NCI-H82 (cell line): Measurements from ENCODE around the gene EPYC.
A peak's percentile ranks its signal among the peaks of the same experiment; 100 is the strongest.

Experiments used
- DNase-seq: peaks from one replicate; lab custom pipeline; 2025; lab: John Stamatoyannopoulos, UW

The EPYC gene

DNA sequence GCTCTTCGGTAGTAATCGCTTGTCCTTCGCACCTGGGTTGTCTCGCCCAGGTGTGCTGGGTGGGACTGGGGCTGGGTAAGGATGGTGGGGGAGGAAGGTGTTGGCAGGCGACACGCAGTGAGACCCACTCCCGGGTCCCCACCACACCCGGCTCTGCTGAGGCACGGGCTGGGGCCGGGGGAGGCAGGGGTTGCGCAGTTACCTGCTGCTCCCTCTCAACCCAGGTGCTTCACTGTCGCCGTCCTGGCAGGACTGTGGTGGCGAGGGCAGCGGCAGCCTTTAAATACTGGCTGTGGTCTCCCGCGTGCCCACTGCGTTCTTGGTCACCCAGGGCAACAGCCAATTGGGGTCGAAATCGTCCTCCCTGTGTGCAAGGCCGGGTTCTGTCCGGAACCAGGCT, 49.9 kb downstream of the EPYC start, which contains the start of gene CCER1:
TSS of gene CCER1 (minus strand) at position 256 of the 400 bp plus-strand sequence. CDS start 434 bp downstream, outside the sequence.
- no peak for DNase-seq

DNA sequence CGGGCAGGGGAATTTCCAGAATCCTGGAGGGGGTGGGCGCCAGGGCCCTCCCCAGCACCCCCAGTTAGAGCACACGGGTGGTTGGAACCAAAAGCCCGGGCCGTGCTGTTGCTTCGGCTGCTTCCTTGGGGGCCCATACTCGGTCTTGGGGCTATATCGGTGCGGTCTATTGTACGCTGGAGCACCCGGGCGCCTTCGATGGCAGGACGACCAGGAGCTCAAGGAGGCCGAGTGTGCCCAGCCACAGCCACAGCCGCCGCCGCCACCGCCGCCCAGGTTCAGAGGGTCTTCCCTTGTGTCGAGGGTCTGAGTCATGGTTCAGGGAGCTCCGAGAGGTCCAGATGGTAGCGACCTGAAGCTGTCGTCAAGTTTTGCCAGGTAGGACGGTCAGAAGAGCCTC, 50.3 kb downstream of the EPYC start:
- DNase-seq: no peak

- DNase-seq: no peak
These were observed 50.8 kb downstream of the EPYC start for GRCh38 chr12:90953956-90954421.

DNA sequence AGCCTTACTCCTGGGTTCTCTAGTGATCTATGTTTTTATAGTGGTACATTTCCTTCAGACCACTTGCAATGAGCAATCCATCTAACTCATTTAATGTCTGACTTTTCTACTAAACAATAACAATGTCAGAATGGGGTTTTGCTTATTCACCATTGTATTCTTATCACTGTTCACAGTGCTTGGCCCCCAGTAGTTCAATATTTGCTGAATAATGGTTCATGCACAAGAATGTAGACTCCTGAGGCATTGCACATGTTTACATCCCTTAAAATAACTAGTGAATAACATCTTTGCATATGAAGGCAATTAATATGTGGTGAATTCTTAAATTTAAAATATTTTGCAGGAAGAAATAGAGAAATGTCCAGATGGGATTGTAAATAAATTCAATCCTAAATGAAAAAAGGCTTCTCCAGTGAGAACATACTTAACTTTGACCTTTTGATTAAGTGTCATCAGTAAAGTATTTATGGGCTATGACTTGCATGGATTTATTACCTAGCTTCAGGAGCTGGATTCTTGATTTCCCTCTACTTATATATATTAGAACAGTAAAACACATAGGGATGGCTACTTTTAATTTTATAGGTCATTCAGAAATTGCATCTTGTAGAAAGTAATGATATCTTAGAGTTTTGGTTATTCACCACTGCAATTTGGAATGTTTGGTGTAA, 53.2 kb downstream of the EPYC start:
- DNase-seq: no peak

GRCh38 chr12:90947869-90948268, 56.9 kb downstream of the EPYC start:
- no peak for DNase-seq

DNA sequence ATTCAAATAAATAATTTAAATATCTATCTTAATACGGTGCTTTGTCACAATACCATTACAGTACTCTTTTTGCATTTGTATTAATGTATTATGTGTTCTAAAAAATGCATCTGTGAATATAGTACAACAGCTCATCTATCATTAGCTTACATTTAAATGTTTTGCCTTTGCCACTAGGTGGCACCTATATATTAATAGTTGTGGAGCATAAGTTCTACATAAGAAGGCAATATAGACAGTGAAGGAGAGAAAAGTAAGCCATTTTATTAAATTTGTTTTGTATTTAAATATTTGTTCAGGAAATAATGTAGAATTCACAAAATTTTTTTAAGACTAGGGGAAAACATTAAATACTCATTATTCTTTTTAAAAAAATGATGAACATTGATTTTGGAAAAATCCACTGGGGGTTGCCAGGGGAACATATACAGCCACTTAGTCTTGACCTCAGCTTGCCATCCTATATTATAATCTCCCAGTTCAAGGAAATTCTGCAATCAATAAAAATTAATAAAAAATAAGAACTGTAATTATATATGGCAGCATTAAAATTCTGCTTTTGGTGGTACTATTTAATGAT, 59.6 kb downstream of the EPYC start:
- DNase-seq: peak; percentile 74

GRCh38 chr12:90943255-90943654, 61.5 kb downstream of the EPYC start:
- no peak for DNase-seq

DNA sequence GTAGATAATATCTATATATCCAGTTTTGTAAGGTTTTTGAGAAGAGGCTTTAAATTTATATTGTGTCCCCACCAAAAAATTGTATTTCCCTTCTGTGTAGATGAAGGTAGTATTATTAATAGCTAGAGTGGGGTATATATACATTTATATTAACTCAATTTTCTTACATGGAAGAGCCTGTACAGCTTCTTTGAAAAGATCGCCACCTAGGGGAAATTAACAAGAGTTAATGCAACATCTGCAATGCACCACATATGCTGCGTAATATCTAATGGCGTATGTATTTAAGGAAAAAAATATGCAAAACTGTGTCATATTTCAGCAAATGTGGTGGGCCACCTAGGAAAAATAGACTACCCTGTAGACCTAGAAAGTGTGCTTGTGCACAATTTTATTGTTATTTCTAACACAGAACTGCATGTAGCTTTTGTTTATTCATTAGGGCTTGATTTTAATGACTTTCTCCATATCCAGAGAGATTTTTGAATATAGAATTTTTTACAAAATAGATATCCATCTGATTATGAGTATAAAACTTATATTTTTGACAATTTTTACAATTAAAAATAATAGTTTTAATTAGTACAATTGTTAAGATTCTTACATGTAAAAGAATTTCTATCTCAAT, 63.8 kb downstream of the EPYC start:
- peak; percentile 73 for DNase-seq

GRCh38 chr12:90939382-90939781, 65.4 kb downstream of the EPYC start:
- DNase-seq: no peak

GRCh38 chr12:90938451-90938850, 66.3 kb downstream of the EPYC start:
- no peak for DNase-seq

DNA sequence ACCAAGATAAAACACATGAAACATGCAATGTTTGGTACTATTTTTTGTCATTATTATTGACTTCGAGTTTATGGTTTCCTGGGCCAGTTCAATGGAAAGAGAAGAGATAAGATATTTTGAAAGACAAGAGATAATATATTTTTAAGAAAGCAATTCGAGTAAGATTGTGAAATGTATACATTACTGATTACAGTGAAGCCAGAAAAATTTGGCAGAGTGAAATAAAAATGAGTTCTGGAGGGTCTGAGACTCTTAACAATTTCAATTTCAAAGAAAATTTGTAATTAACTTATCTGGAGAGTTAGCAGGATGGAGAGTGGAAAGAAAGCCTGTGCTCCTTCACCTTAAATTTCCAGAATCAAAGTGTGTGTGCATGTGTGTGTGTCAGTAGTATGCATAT, 67.1 kb downstream of the EPYC start:
- no peak for DNase-seq

- DNase-seq: no peak
These were observed 68.4 kb downstream of the EPYC start for GRCh38 chr12:90936230-90937005.

DNA sequence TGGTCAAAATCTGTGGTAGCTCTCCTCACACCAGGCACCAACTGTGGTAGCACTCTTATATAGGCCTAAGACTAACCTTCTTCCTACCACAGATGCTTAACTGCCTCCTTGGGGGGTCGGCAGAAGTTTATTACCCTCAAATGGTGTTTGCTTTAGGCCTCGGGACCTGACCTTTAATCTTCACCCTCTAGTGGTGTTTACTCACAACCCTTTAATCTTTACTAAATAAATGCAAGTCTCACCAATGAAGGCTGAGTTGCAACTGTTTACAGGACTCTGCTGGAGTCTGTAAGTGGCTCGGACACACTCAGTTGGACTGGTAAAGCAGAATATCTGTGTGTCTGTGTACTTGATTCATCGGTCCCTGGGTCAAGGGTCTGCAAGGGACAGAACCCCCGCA, 79.2 kb downstream of the EPYC start:
- no peak for DNase-seq

GRCh38 chr12:90924406-90924805, 80.4 kb downstream of the EPYC start:
- DNase-seq: no peak

- DNase-seq: no peak
These were observed 82.6 kb downstream of the EPYC start for GRCh38 chr12:90922145-90922627.

DNA sequence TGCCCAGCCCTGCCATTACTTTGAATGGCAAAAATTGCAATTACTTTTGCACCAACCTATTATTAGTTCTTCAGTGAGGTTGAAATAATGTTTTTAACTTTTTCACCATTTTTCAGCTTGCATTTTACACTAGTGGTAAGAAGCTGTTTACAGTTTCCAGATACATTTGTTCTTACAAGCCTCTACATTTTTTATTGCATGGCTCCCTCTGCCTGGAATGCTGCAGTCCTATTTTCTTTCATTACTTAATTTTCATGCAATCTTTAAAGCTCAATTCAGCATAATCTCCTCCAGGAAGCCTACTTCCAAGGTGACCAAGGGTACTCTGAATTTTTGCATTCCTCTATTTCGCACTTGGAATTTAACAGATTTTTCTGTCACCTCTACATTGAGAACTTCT, 83.2 kb downstream of the EPYC start:
- no peak for DNase-seq

GRCh38 chr12:90920222-90920621, 84.5 kb downstream of the EPYC start:
- DNase-seq: no peak

DNA sequence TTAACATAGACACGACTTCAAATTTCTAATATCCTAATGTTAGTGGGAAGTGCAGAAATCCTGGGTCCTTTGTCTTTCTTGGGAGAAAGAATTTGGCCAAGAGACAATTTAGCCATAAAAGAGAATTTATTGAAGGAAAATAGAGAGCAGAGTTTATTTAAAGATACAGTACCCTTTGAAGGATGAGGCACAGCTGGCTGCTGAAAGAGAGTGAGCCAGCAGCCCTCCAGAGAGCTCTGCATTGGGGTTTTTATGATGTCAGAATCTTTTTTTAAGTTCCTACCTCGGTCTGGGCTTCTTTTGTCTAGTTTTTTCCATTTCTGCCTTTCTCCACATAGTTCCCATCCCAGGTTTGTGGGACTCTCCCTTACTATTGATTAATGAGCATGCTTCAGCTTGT, 87.3 kb downstream of the EPYC start:
- no peak for DNase-seq

- DNase-seq: no peak
These were observed 88.3 kb downstream of the EPYC start for GRCh38 chr12:90916516-90916915.

DNA sequence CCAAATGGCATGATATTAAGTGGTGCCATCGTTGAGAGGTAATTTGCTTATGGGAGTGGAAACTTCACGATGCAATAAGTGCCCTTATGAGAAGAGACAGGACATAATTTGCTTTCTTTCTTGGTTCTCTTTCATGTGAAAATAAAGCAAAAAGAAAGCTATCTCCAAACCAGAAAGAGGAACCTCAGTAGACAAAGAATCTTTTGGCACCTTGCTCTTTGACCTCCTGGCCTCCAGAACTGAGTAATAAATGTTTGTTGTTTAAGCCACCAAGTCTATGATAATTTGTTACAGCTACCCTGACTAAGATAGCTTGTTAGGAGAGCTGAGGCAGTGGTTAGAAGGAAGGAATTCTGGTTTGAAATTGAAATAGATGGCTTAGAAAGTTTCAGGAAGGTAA, 89.4 kb downstream of the EPYC start:
- DNase-seq: no peak
